ENCODE data around the gene DELE1. TPM values are rescaled to one million over a fixed set of nuclear protein-coding genes. Genes with fewer than 3 reads are reported as not detected.
"Not testable (repeated sequence)": the region's sequence is repeated elsewhere in the genome, so short reads cannot be mapped to it uniquely, and the experiment has no call there.

DELE1 gene
- total RNA-seq, 2 donors from 2014 or later: 48.6 to 52.2 TPM

GRCh38 chr5:141879941-141880738 lies 43.5 kb upstream of the DELE1 start:
- Mint-ChIP-seq H3K4me1 (ENCODE audit: low read depth) (peaks cover 28% of the 10 kb centered on the region), H3K36me3 (ENCODE audit: insufficient read depth in 2 of 2) (peaks cover 0 to 2% of the 10 kb centered on the region in 2 donors), H3K4me3 (no peak overlapping the region), H3K27ac (no peak overlapping the region), H3K27me3 (ENCODE audit: low read depth) (peaks cover 84% of the 10 kb centered on the region), H3K9me3 (no peaks in the 10 kb centered on the region)
- ATAC-seq (replicated peaks in 1 of 2) (no peak), DNase-seq (no peak)

- DNase-seq: no peak
- no peaks in the 10 kb centered on the region for H3K9me3 Mint-ChIP-seq
- peaks cover 0 to 2% of the 10 kb centered on the region in 2 donors for H3K36me3 Mint-ChIP-seq (ENCODE audit: insufficient read depth in 2 of 2)
- H3K27me3 Mint-ChIP-seq (ENCODE audit: low read depth): peaks cover 84% of the 10 kb centered on the region
- H3K4me1 Mint-ChIP-seq (ENCODE audit: low read depth): peaks cover 28% of the 10 kb centered on the region
- H3K27ac Mint-ChIP-seq: no peak overlapping the region
- ATAC-seq (replicated peaks in 1 of 2): no peak
- H3K4me3 Mint-ChIP-seq: no peak overlapping the region
Observed at GRCh38 chr5:141880961-141881801, 42.5 kb upstream of the DELE1 start.

GRCh38 chr5:141881886-141882285 lies 41.8 kb upstream of the DELE1 start:
- no peak for DNase-seq
- no peak for ATAC-seq (replicated peaks in 1 of 2)
- Mint-ChIP-seq H3K27me3 (ENCODE audit: low read depth) (peaks cover 80% of the 10 kb centered on the region), H3K9me3 (no peaks in the 10 kb centered on the region), H3K4me3 (no peak overlapping the region), H3K4me1 (ENCODE audit: low read depth) (peaks cover 23% of the 10 kb centered on the region), H3K27ac (no peak overlapping the region), H3K36me3 (ENCODE audit: insufficient read depth in 2 of 2) (peaks cover 0 to 2% of the 10 kb centered on the region in 2 donors)

GRCh38 chr5:141882594-141883183 lies 41.0 kb upstream of the DELE1 start:
- ATAC-seq (replicated peaks in 1 of 2): no peak
- peaks cover 15% of the 10 kb centered on the region for H3K4me1 Mint-ChIP-seq (ENCODE audit: low read depth)
- H3K27ac Mint-ChIP-seq: no peak overlapping the region
- no peaks in the 10 kb centered on the region for H3K9me3 Mint-ChIP-seq
- peaks cover 0 to 2% of the 10 kb centered on the region in 2 donors for H3K36me3 Mint-ChIP-seq (ENCODE audit: insufficient read depth in 2 of 2)
- peaks cover 72% of the 10 kb centered on the region for H3K27me3 Mint-ChIP-seq (ENCODE audit: low read depth)
- no peak overlapping the region for H3K4me3 Mint-ChIP-seq
- no peak for DNase-seq

DNA sequence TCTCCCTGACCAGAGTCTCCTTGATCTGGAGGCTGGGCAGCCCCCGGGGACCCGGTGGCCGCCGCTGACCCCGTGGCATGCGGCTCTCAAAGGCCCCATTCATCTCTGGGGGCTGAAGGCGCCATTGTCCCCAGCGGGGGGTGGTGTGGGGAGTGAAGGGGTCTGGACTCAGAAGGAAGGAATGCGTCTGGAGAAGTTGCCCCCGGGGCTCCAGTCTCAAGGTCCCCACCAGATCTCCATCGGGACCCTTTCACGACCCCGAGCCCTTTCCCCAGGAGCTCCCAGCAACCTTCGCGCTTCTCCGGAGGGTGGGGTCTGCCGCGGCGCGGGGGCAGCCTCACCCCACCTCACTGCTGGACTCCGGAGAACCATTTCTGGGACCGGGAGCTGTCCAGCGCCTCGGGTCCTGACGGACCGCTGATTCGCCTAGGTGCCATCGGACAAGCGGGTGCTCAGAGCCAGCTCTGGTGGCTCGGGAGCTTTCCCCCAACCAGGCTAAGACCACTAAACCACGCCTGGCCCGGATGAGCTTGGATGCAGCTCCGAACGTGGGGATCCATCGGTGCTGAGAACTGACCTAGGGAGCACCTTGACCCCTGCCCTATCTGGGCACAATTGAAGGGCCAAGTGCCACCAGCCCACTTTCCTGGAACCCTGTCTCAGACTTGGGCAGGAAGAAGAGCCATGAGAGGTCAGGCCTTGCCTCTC lies 40.3 kb upstream of the DELE1 start:
- no peak for ATAC-seq (replicated peaks in 1 of 2)
- Mint-ChIP-seq H3K4me1 (ENCODE audit: low read depth) (peaks cover 14% of the 10 kb centered on the region), H3K27ac (no peak overlapping the region), H3K27me3 (ENCODE audit: low read depth) (peaks cover 69% of the 10 kb centered on the region), H3K9me3 (no peaks in the 10 kb centered on the region), H3K36me3 (ENCODE audit: insufficient read depth in 2 of 2) (peaks cover 0 to 2% of the 10 kb centered on the region in 2 donors), H3K4me3 (no peak overlapping the region)
- peak in 1 of 2 donors; percentile 29 for DNase-seq

DNA sequence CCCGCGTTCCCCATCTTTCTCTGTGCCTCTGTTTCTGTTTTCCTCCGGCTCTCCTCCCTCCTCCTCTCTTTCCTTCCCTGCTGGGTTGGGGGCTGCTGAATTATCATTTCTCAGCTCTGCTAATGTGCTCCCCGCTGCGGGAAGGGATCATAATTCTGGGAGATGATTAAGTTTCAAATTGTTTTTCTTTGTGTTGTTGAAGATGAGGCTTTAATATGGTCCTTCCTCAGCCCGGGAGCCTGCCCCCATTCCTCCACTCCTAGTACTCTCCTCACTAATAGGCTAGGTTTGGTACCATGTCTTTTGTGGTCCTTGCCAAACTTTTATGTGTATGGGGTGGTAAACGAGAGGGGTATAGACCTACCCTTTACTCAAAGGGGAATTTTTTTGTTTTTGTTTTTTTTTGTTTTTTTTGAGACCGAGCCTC lies 39.8 kb upstream of the DELE1 start:
- H3K4me3 Mint-ChIP-seq: no peak overlapping the region
- peaks cover 0 to 2% of the 10 kb centered on the region in 2 donors for H3K36me3 Mint-ChIP-seq (ENCODE audit: insufficient read depth in 2 of 2)
- peaks cover 63% of the 10 kb centered on the region for H3K27me3 Mint-ChIP-seq (ENCODE audit: low read depth)
- no peaks in the 10 kb centered on the region for H3K9me3 Mint-ChIP-seq
- no peak for DNase-seq
- H3K27ac Mint-ChIP-seq: no peak overlapping the region
- no peak for ATAC-seq (replicated peaks in 1 of 2)
- peaks cover 9% of the 10 kb centered on the region for H3K4me1 Mint-ChIP-seq (ENCODE audit: low read depth)

DNA sequence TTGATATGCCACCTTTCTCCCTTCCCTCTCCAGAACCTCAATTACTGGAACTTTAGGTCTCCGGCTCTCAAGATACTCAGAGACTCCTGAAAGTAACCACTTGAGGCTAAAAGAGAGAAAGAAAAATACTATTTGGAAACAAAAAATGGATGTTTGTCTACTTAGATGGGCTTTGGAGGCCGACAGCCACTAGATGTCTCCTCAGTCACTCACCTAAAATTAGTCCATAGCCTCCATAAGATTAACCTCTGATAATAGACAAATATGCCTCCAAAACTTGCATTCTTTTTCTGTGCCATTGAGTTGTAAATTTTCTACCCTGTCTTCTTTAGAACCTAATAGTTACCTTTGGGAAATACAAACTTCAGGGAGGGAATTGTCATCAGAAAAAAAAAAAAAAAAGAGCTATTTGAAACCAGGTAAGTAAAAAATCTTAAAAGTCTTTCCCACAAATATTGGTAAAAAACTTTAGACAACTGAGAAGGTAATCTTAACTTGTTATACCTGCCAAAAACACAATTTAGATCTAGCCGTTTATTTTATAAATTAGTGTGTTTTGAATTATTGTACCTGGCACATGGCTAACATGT lies 34.3 kb upstream of the DELE1 start:
- Mint-ChIP-seq H3K4me1 (ENCODE audit: low read depth) (no peaks in the 10 kb centered on the region), H3K4me3 (no peak overlapping the region), H3K9me3 (no peaks in the 10 kb centered on the region), H3K27ac (no peak overlapping the region), H3K36me3 (ENCODE audit: insufficient read depth in 2 of 2) (no peaks in the 10 kb centered on the region), H3K27me3 (ENCODE audit: low read depth) (peaks cover 15% of the 10 kb centered on the region)
- DNase-seq (no peak), ATAC-seq (replicated peaks in 1 of 2) (no peak)

- not testable (repeated sequence) for H3K4me1 Mint-ChIP-seq (ENCODE audit: low read depth); H3K9me3 Mint-ChIP-seq
Observed at GRCh38 chr5:141890429-141890828, 33.2 kb upstream of the DELE1 start.

DNA sequence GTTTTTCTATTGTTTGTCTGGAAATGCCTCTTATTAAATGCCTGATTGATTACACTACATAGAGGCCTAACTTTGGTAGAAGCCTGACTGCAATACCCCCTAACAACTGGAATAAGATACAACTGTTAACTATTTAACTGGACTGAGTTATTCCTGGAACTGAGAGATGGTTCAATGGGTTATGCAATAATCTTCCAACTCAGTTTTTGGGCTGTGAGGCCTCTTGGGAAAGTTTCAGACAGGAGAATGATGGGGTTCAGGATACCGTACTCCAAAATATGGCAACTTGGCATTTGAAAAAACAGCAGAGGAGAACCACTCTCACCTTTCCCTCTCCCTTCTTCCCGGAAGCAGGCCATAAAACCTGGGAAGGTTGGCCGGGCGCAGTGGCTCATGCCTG lies 26.2 kb upstream of the DELE1 start:
- Mint-ChIP-seq H3K36me3 (ENCODE audit: insufficient read depth in 2 of 2) (no peaks in the 10 kb centered on the region), H3K27me3 (ENCODE audit: low read depth) (no peaks in the 10 kb centered on the region), H3K4me1 (ENCODE audit: low read depth) (no peaks in the 10 kb centered on the region), H3K4me3 (no peak overlapping the region), H3K9me3 (no peaks in the 10 kb centered on the region), H3K27ac (no peak overlapping the region)
- DNase-seq: no peak
- ATAC-seq (replicated peaks in 1 of 2): no peak

More at GRCh38 chr5:141890429-141890828, 33.2 kb upstream of the DELE1 start:
- H3K27ac Mint-ChIP-seq; ATAC-seq (replicated peaks in 1 of 2); H3K27me3 Mint-ChIP-seq (ENCODE audit: low read depth); H3K36me3 Mint-ChIP-seq (ENCODE audit: insufficient read depth in 2 of 2); H3K4me3 Mint-ChIP-seq; DNase-seq: not testable (repeated sequence)

DNA sequence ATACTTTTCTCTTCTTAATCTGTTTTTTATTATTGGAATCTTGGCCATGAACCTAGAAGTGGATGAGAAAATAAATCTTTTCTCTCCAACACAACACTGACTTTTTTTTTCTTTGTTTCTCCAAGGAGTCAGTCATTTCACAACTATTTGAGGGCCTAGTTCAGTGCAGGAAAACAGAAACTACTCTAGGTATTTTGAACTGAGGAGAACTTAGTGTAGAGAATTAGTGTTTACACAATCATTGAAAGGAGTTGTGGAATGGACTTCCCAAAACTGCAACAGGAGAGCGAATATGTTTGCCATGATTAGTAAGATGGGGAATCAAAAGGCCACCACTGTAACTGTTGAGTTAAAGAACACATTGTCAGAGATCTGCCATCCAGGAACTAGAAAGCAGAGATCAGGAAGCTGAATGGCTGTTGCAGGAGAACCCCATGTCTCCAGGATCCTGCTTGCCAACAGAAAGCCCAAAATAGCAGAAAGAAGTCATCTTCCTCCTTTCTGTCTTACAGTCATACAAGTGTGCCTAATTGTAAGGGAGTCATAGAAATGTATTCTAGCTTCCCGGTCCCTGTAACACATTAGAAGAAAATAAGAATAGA lies 25.1 kb upstream of the DELE1 start:
- H3K4me1 Mint-ChIP-seq (ENCODE audit: low read depth): no peaks in the 10 kb centered on the region
- no peak for ATAC-seq (replicated peaks in 1 of 2)
- H3K36me3 Mint-ChIP-seq (ENCODE audit: insufficient read depth in 2 of 2): no peaks in the 10 kb centered on the region
- H3K27me3 Mint-ChIP-seq (ENCODE audit: low read depth): no peaks in the 10 kb centered on the region
- no peak overlapping the region for H3K4me3 Mint-ChIP-seq
- DNase-seq: no peak
- no peaks in the 10 kb centered on the region for H3K9me3 Mint-ChIP-seq
- no peak overlapping the region for H3K27ac Mint-ChIP-seq

- no peak overlapping the region for H3K4me3 Mint-ChIP-seq
- no peak overlapping the region for H3K27ac Mint-ChIP-seq
- ATAC-seq (replicated peaks in 1 of 2) (no peak), DNase-seq (no peak)
- H3K27me3 Mint-ChIP-seq (ENCODE audit: low read depth): no peaks in the 10 kb centered on the region
- H3K36me3 Mint-ChIP-seq (ENCODE audit: insufficient read depth in 2 of 2): no peaks in the 10 kb centered on the region
- H3K4me1 Mint-ChIP-seq (ENCODE audit: low read depth): no peaks in the 10 kb centered on the region
- H3K9me3 Mint-ChIP-seq: no peaks in the 10 kb centered on the region
Observed at GRCh38 chr5:141902015-141902814, 21.5 kb upstream of the DELE1 start.

Data from activated T-cell treated with anti-CD3 and anti-CD28 coated beads, Interleukin-2, amount 50 U/mL, for 72 hours (primary cell).